Activated CD4-positive, CD25-positive, alpha-beta regulatory T cell treated with anti-CD3 and anti-CD28 coated beads, Interleukin-2, amount 50 U/mL, for 16 hours (primary cell): ENCODE measurements around the gene SPATA20.

Experiments
- DNase-seq: peaks from one replicate; pipeline ENCODE4 v3.0.0-alpha.2; 2020; ENCODE audit warnings: low read depth, low spot score

The SPATA20 gene

DNA sequence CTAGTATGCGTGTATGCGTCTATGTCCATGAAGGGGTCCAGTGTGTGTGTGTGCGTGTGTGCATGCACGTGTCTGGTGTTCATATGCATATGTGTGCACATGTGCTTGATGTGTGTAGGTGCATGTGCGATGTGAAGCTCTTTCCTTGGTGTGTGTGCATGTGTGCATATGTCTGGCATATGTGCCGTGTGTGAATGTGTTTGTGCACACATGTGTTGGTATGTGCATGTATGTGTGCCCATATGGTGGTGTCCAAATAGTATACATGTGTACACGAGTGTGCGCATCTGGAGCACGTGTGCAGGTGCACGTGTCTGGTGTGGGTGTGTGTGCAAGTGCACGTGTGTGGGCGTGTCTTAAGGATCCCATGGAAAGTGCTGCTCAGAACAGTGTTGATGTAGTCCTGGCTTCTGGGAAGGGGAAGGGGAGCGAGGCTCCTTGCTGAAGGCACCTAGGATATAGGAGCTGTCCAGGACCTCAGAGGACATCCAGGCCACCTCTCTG, 30.5 kb downstream of the SPATA20 start:
- DNase-seq, result no peak

DNA sequence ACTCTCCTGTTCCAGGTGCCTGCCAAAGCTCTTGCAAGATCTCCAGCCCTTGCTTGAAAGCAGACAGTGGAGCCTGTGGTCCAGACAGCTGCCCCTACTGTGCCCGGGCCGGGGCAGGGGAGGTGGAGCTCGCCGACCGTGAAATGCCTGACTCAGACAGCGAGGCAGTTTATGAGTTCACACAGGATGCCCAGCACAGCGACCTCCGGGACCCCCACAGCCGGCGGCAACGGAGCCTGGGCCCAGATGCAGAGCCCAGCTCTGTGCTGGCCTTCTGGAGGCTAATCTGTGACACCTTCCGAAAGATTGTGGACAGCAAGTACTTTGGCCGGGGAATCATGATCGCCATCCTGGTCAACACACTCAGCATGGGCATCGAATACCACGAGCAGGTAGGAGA, 31.2 kb downstream of the SPATA20 start:
- DNase-seq, result no peak

DNA sequence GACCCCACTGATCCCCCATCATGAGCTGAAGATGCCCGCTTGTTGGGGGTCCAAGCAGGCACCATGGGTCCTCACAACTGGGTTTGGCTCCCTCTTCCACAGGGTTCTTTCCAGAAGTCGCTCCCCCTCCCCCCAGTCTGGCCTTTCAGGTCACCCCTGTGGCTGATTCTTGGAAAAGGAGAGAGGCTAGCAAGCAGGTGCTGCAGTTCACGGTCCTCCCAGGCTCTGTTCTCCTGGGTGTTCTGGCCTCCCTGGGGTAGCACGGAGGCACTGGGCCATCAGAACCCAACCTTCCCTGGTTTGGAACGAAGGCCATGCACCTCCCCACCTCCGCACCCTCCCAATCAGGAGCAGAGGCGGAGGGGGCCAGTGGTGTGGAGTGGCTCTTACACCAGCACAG, 32.4 kb downstream of the SPATA20 start:
- DNase-seq, result no peak

DNA sequence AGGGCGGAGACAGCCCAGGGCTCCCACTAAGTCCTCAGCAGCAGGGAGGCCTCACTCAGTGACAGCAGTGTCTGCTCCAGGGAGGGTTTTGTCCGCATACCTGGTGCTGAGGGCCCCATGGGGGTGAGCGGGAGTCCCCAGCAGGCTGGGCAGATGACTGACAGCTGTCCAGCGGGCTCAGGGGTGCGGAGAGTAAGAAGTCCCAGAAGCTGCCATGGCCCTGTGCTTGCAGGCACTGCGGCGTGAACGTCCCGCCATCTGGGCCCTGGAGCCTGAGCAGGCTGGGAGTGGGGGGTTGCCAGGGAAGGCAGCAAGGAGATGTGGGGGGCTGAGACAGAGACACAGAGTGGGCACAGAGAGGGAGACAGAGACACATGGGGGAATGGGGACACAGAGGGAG, 33.7 kb downstream of the SPATA20 start:
- DNase-seq, result no peak

DNA sequence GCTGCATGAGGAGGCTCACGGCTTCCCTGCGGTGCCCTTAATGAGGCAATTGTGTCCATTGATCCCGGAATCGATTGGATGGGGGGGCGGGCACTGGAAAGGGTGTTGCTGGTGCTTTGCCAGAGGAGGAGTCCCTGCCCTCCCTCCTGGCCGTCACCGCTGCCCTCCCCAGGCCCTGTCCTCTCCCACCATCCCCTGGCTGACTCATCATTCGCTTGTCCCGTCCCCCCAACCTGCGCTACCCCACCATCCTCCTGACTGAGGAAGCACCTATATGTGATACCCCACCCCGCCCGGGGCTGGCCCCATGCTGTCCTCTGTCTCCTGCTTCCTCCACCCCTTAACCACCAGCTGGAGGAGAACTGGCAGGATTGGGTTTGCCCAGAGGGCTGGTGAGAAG, 34.3 kb downstream of the SPATA20 start:
- DNase-seq, result no peak

DNA sequence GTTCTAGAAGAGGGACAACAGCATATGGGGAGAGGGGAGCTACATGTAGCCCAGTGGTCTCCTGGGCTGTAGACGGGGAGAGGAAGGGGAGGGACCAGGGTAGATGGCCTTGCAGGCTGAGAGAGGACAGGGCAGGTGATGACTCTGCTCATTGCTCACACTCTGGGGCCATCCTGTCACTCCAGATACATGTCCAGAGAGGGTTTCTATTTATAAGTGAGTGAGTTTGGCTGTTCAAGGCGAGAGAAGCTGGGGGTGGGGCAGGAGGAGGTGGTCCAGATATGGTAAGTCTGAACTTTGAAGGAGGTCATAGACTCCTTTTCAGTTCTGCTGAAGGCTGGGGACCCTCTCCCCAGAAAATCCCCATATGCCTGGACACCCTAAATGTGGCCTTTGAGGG, 35.8 kb downstream of the SPATA20 start:
- DNase-seq, result no peak

DNA sequence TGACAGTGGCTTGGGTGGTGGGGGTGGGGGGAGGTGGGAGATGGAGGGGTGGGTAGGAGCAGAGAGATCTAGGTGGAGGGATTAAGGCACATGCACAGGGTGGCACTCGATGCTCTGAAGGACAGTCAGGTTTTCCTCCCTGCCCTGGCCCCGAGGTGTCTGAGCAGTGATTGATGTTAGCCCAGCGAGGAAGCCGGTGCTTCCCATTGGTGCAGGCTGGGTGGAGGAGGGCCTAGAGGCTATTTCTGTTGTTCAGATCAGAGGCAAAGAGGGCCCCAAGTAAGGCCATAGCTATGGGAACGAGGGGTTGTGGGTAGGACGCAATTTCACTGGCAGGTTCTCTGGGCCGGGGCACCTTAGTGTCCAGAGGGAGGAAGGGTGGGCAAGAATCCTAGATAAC, 36.7 kb downstream of the SPATA20 start:
- DNase-seq, result no peak

DNA sequence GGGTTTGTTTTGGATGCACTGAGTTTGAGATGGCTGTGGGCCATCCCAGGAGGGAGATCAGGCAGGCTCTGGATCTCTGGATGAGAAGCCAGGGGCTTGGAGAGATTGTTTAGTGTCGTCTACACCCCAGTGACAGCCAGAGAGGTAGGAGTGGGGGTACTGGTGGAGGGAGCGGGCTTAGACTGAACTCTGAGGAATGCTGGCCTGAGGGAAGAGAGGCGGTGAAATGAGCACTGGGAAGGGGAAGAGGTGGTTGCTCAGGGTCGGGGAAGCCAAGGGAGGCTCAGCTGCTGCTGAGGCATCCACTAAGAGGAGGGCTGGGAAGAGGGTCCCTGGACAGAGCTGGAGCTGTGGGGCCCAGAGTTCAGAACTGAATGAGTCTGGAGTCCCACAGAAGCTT, 37.1 kb downstream of the SPATA20 start:
- no peak for DNase-seq

DNA sequence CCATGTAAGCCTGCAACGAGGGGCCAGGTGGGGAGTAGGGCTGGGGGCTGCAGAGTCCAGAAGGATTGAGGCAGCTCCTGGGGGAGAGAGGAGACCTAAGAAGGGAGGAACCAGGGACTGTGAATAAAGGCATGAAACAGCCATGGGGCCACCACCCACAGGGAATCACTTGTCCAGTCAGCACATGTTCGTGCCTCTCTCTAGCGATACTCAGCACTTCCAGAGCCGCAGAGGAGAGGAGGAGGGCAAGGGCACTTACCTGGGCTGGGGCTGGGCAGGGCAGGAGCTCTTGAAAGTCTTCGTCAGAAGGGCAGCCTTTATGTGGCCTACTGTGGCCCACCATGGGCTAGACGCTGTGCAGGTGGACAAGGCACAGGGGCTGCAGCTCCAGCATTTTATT, 37.8 kb downstream of the SPATA20 start:
- DNase-seq, result no peak

DNA sequence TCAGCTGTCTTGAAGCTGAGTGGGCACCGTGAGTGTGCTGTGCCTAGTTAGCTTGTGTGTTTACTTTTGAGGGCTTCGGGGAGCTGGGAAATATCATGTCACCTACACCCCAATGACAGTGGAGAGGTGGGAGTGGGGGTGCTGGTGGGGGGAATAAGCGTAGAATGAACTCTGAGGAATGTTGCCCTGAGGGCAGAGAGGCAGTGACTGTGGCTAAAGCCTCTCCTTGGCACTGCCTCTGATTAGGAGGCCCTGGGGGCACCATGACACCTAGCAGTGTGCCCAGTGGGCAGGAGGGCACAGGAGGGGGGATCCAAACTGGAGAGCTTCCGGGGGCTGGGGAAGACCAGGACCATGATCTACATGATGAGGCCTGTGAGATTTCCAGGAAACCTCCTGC, 38.4 kb downstream of the SPATA20 start:
- DNase-seq, result no peak

DNA sequence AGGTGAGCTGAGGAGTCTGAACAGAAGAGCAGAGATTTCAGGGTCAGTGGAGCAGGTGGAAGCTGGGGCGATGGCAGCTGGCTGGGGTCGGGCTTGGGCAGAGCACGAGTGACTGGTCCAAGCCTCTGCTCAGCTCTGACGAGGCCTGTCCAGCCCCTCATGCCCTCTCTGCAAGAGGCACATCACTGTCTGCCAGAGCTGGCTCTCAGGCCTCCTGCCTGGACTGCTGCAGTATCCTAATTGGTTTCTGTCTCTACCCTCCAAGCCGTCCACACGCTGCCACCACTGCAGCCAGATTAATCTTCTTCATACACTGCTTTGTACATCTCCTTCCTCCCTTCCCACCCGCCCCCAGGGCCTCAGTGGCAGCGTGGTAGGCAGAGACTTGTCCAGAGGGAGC, 38.9 kb downstream of the SPATA20 start:
- no peak for DNase-seq

DNA sequence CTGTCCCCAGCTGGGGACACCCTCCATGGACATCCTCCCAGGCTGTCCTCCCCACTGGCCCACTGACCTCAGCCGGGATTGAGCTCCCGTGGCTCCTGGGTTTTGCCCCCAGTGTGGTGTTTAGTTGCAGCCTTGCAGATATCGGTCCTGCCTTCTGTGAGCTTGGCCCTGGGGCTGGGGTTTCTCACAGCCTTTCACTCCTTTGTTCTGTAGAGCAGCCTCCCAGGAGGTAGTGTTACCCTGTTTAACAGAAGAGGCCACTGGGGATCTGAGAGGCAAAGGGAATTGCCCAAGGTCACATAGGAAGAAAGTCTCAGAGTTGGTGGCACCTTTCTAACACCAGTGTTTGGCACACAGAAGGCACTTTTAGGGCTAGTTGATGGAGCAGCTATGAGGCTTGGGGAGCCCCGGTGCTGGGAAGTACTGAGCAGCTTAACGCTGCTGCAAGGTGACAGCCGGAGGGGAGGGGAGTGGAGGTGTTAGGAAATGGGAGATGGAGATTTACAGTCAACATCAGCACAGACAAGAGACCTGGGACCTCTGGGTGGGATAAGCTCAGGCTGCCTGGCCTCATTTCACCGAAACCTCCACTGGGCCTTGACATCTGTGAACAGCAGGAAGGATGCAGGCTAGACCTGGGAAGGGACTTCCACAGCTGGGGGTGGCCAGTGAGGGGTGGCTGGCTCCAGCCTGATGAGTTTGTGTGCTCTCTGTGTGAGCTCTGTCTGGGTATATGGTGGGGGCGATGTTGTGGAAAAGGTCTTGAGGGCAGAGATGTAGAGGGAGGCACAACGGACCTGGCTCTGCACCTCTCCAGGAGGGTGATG, 39.7 kb downstream of the SPATA20 start:
- no peak for DNase-seq

DNA sequence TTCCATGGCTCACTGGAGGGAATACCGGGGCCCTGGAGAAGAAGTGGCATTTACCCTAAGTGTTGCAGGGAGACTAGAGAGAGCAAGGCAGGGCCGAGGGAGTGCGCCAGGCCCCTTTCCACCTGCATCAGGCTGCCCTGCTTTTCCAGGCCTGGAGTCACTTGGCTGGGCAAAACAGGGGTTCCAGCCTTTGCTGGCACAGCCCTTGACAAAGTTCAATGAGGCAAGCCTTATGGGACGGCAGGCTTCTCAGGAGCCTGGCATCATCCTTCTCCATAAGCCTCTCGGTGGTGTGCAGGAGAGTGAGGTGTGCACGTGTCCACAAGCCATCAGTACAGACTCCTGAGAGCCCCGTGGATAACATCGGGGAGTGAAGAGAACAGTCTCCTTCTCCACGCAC, 40.6 kb downstream of the SPATA20 start:
- DNase-seq, result no peak

DNA sequence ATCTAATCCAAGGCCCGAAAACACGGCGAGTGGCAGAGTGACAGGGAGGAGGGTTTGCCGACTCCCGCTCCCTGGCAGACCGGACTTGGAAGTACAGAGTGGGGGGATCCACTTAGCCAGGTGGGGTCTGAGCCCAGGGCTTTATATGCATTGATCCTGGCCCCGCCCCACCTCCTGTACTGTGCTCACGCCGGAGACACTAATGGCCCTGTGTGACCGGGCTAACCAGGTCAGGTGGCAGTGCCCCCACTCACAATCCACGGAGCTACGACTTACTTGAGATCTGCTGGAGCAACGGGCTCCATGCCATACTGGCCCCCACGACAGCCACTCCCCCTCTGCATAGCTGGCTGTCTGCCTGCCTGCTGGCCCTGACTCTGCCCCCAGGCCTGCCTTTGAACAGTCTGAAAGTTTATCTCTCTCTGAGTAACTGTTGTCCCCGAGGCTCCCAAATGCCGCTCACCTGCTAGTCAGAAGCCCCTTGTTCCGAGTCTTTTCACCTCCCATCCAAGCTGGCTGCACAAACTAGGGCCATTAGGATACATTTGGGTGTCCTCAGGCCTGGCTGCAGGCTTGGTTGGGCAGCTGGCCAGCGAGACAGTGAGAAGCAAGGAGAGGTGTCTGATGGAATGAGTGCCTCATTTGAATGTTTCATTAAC, 41.5 kb downstream of the SPATA20 start:
- no peak for DNase-seq

DNA sequence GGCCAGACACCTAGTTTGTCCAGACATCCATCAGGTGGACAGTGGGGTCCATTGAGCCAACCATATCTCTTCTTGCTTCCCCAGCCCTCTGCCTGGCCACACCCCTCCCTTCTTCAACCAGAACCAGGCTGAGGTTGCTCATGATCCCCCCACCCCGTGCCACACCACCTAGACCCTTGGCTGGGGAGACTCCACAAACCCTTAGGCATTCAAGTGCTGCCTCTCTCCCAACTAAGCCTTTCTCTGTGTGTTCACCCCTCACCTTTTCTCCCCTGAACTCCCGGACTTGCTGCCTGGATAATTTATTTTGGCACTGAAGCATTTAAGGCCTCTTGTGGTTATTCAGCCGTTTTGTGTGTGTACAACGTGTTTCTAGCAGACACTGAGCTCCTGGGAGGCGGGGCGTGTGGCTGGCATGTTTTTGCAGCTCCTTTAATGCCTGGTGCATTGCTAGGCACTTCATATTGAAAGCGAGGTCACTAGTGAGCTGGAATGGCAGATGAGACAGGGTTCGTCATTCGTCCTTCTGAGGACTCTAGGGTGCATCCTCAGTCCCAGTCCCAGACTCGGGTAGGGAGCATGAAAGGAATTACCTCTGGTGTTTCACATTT, 42.2 kb downstream of the SPATA20 start:
- no peak for DNase-seq

DNA sequence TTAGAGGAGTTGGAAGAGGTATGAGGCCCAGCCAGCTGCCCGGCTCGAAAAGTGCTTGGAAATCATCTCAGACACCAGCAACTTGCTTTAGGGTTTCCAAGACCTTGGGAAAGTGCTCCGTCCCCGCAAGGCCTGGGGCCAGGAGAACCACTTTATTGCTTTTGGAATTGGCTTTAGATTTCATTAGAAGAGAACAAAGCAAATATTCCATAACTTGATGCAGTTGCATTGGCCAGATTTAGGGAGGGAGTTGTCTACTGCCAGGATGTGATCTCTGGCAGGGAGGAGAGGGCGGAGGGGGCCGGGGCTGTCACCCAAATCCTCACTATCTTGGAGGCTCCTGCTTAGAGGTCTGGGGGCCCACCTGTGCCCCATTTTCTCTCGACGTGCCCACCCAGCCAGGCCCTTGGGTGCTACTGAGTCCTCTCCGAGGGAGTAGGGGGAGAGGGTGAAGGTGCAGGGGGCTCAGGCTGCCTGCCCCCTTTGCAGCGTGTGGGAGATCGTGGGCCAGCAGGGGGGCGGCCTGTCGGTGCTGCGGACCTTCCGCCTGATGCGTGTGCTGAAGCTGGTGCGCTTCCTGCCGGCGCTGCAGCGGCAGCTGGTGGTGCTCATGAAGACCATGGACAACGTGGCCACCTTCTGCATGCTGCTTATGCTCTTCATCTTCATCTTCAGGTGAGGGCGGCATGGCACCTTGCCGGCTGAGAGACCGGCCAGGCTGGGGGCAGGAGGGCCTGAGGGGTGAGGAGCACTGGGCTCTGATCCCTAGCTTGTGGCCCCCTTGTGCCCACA, 44.2 kb downstream of the SPATA20 start:
- no peak for DNase-seq

DNA sequence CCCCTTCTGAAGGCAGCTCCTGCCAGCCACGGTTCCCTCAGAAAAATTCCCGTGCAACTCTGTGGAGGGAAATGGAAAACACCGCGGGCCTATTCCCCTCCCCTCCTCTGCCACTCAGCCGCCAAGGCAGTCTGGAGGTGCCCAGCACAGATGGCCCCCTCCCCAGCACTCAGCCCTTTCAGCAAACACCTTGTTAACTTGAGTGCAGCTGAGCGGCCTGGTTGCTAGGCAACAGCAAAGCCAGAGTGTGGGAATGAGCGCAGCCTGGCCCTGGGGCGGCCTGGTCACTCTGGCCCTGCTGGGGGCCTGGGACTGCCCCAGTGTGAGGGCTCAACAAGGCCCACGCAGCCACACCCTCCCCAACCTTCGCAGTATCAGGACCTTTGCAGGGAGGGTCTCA, 46.3 kb downstream of the SPATA20 start:
- DNase-seq, result no peak

DNA sequence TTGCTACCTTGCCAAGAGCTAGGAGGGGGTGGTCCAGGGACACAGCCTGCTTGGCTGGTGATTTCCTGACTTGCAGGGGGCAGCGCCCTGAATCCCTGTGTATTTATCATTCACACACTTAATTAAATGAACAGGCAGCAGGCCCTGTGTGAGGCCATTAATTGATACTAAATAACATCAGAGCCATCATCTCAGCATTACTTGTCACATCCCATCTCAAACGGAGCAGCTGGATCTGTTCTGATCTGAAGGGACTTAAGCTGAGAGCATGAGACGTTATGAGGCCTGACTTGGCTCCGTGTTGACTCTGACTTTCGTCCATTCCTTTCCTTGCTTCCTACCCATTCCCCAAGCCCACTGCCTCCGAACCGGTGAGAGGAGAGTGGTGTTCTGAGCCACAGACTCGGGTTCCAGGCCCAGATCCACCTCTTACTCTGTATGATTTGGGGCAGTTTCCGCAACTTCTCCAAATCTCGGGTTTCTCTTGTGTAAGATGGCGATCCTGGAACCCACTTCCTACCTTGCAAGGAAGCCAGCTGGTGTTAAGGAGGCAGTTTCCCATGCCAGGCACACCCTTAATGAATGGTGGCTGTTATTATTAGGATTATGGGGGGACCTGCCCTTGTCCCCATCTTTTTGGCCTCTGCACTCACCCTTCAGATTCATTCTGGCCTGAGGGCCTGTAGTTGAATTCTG, 47.3 kb downstream of the SPATA20 start:
- DNase-seq, result no peak

DNA sequence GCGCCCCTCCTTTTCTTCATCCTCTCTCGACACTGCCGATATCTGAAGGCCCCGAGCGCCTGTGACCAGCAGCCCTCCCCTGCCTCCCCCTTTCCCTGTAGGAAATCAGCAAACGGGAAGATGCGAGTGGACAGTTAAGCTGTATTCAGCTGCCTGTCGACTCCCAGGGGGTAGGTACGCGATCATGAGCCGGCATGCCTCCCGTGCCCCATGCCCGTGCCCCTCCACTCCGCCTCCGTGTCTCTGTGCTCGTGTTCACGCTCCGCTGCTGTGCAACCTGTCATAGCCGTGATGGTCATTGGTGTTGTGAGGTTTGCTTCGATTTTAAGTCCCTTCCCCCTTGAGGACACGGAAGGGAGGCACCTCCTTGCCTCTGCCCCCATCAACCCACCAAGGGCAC, 47.9 kb downstream of the SPATA20 start:
- no peak for DNase-seq

DNA sequence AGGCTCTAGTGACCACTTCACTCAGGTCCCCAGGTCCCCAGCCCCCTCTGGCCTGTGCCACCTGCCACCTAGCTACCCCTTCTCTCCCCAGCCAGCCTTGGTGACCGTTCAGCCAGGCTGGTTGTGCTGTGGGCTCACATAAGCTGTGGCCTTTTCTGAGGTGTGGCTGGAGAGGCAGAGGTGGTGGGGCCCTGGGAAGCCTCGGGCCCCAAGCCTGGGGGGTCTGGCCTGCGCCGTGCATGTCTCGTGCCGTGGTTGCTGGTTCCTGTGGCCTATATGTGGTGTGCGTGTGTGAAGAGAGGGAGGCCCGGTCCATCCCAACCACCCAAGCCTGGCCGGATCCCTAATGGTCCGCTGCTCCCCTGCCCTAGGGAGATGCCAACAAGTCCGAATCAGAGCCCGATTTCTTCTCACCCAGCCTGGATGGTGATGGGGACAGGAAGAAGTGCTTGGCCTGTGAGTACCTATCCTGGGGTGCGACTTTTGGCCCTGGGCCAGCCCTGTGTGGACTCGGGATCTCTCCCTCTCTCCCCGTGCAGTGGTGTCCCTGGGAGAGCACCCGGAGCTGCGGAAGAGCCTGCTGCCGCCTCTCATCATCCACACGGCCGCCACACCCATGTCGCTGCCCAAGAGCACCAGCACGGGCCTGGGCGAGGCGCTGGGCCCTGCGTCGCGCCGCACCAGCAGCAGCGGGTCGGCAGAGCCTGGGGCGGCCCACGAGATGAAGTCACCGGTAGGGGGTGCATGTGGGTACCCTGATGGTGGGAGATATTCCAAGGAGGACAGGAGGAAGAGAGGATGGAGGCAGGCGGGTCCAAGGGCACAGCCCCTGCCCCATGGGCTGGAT, 49.4 kb downstream of the SPATA20 start:
- DNase-seq, result no peak
